Measurements from ENCODE around the gene DAZAP1.
"Not testable (repeated sequence)": the region's sequence is repeated elsewhere in the genome, so short reads cannot be mapped to it uniquely, and the experiment has no call there.

DAZAP1 gene

GRCh38 chr19:1411255-1412191, 4.1 kb downstream of the DAZAP1 start:
- DNase-seq: no peak

GRCh38 chr19:1412323-1412923, 5.0 kb downstream of the DAZAP1 start:
- no peak for DNase-seq

DNA sequence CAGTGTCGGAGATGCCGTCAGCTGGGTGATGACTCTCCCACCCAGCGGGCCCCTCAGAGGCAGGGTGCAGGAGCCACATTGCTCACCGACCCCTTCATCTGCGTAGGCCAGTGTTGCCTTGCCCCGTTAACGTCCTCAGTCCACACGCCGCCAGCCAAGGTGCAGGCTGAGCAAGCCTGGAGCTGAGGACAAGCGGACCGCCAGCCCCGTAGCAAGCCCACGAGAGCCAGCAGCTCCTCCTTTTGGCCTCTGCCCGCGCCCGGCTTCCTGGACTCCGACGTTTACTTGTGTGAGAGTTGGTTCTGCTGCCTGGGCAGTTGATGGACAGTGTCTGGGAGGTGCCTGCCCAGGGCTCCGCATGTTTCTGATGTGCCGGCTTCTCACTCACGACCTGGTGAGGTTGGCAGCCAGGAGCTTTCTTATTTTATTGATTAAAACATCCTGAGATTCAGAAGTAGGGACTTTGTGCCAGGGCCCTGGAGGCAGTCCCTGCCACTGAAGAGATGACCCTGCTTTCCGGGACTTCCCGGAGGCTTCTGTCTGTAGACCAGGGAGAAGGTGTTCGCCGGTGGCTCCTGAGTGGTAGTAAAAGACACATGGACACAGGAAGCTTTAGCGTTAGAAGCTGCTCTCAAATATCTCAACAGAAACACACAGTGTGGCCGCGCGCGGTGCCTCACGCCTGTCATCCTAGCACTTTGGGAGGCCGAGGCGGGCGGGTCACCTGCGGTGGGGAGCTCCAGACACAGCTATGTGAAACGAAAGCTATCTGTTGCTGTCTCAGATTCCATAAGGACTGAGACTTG, 5.8 kb downstream of the DAZAP1 start:
- no peak for DNase-seq

DNA sequence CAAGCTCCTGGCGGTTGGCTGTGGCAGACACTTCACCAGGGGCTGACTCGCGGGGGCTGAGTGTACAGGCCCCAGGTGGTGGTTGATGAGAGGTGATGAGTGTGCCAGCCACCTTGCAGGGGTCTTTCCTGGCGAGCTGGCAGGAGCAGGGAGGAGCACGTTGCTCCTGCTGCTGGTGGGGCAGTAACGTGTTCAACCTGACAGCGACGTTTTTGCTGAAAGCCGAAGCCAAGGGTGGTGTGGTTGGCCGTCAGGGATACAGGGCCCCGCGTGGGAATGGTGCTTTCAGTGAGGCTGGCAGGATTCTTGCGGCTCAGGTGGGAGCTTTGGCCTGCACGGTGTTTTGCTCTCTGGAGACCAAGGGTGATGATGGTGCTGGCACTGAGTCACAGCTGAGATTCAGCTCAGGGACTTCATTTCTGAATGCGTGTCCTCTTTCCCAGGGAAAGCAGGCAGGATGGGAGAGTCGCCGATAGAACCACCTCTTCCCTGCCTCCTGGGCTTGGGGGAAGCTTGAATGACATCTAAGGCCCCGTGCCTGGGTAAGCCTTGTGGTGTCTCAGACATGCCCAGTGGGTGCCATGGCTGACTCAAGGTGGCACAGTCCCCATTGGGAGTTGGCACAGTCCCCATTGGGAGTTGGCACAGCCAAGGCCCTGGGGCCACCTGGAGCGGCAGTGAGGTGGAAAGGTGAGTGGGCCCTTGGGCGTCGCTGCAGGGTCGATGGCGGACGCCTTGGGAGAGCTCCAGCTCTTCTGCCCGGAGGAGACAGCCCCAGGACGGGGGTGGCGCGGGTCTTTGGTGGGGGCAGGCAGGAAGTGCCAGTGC, 8.8 kb downstream of the DAZAP1 start:
- DNase-seq: no peak

GRCh38 chr19:1417145-1417544, 9.8 kb downstream of the DAZAP1 start:
- no peak for DNase-seq

DNA sequence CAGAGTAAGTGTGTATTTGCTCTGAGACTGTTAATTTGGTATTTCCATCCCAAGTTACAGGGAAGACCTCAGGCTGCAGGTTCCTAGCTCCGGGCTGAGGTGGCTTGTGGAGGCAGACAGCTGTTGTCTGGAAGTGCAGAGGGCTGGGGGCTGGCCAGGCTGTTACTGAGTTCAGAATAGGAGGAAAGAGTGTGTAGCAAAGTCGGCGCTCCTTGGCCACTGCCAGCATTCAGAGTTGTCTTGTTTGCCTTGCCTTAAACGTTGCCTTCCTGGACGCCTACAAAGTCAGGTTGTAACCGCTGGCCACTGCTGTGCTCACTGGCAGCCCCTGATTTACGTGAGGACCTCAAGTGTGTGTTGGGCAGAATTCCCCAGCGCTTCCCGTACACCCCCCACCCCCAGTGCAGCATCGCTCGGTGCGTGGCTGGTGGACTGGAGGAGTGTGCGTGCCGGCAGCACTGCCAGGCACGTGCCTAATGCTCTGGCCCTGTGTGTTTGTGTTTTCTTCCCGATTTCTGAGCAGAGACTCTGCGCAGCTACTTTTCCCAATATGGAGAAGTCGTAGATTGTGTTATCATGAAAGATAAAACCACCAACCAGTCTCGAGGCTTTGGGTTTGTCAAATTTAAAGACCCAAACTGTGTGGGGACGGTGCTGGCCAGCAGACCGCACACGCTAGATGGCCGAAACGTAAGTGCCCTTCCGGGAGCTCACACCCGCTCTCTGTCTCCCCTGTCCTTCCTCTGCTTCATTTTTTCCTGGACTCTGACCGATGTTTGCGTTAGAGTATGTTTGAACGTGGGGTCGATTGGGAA, 10.5 kb downstream of the DAZAP1 start:
- no peak for DNase-seq

DNA sequence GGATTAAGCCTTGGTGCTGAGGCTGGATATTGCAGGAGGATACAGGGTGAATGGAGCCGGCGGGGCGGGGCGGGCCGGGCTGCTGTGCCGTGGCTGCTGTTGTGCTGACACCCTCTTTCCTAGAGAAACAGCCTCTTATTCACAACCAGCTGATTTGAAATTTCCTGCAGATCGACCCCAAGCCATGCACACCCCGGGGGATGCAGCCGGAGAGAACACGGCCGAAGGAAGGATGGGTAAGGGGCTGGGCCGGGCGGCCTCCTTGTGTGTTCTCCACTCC, 11.1 kb downstream of the DAZAP1 start:
- DNase-seq: no peak

DNA sequence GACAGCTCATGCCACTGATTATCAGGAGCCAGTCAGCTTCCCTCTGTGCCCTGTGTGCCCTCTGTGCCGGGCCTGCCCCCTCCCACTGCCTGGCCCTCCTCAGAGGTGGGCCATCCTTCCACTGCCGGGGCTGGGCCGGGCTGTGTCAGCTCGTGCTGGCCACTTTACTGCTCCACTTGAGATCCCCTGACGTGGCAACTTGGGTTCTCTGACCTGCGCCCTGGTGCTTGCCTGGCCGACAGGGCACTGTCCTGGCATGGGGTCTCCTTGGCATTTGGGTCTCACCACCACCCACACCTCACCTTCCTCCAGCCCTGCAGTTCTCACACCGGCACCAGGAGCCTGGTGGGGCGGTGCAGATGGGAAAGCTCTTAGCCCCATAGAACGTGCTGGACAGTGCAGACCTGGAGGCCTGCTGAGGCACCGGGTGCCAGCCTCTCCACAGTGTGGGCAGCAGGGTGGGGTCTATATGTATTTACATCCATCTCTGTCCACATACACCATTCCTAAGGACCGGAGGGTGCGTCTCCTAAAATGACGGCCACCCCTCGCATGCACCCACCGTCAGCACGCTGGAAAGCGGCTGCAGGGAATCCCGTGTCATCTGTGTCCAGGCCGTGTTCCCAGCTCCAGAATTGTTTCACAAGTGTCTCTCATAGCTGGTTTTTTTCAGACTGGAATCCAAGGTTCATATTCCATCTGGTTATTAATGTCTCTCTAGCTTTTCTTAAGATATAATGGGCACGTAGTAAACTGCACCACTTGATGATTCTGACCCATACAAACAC, 11.8 kb downstream of the DAZAP1 start:
- no peak for DNase-seq

DNA sequence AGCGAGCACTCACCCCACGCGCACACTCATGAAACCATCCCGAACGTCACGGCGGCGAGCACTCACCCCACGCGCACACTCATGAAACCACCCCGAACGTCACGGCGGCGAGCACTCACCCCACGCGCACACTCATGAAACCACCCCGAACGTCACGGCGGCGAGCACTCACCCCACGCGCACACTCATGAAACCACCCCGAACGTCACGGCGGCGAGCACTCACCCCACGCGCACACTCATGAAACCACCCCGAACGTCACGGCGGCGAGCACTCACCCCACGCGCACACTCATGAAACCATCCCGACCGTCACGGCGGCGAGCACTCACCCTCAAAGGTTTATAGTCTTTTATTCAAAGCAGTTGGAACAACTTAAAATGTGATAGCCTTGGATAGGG, 12.7 kb downstream of the DAZAP1 start:
- DNase-seq: not testable (repeated sequence)

GRCh38 chr19:1420590-1420989, 13.2 kb downstream of the DAZAP1 start:
- no peak for DNase-seq

GRCh38 chr19:1421218-1421957, 14.0 kb downstream of the DAZAP1 start:
- no peak for DNase-seq

- DNase-seq: no peak
These were observed 14.5 kb downstream of the DAZAP1 start for GRCh38 chr19:1421958-1422305.

- no peak for DNase-seq
These were observed 15.0 kb downstream of the DAZAP1 start for GRCh38 chr19:1422360-1422759.

DNA sequence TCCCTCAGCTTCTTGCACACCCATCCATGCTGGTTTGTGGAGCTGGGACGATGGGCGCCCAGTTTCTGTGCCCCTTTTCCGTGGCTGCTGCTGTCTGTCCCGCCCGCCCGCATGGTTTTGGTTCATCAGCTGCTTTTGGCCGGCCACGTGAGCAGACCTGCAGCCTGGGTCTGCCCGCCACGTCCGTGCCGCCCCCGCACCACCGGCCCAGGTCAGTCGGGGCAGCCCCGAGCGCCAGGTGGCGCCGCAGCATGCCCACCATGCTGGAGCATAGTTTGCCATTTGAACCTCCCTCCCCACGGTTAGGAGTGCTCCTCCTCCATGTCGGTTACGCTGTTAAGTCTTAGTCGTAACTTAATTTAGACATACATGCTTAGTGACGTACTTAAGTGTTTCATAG, 15.6 kb downstream of the DAZAP1 start:
- DNase-seq: no peak

- DNase-seq: no peak
These were observed 16.2 kb downstream of the DAZAP1 start for GRCh38 chr19:1423436-1424191.

GRCh38 chr19:1424192-1424955, 17.0 kb downstream of the DAZAP1 start:
- DNase-seq: no peak

DNA sequence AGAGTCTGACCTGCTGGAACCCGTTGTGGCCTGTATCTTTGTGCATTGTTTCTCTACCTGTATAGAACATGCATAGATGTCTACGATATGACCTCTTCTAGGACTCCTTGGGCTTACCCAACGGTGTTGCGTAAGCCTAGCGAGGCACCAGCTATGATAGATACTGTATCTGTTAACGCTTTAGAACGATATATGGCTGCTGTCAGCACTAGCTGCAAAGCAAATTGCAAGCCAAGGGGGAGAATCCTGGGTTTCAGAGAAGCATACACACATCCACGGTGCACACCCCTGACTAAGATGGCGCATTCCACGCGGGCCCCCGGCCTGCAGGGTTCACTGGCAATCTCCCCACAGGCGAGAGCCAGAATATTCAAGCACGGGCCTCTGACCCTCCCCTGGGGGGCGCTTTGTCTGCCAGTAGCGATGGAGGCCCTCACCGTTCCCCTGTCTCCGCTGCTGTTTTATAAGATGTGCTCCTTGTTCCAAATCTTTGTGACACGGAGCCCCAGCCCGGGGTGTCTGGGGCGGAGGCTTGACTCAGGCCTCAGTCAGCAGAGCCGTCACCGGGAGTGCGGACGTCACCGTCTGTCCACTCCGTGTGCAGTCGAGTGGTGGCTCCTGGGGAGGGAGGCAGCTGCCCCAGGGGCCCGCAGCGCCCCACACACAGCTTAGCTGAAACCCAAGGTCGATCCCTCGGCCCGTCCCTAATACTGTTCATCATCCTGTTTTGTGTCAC, 17.9 kb downstream of the DAZAP1 start:
- DNase-seq: no peak

DNA sequence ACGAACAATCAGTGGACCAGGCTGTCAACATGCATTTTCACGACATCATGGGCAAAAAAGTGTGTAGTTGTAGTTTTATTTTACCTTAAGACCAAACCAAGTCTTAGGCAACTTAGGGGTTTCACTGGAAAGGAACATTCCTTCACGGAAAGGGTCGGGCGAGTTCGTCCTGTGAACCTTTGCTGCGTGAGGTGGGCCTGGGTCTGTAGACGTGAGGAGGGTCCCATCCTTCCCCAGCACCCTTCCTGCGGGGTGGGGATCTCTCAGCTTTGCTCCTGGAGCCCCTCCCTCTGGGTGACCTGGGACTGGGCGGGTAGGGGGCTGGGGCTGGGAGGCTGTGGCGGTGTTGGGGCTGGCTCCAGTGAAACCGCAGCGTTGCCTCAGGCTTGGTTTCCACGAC, 18.5 kb downstream of the DAZAP1 start:
- DNase-seq: no peak
